OCI-LY1 (cell line): ENCODE data around the gene TEAD1.

ENCODE experiments used
- EZH2 ChIP-seq: fragments of 200-600 bp; sonication (generic), shearing (Covaris generic); IDR thresholded peaks from 2 replicates; pipeline ENCODE4 v1.8.0; 2017; ENCODE audit warnings: borderline replicate concordance, mixed run types, mild to moderate bottlenecking, antibody characterized with exemption, low read length, moderate library complexity, mixed read lengths
- TF ChIP-seq, protein P1 (sequence below): fragments of 200-600 bp; sonication (generic), shearing (Covaris generic); IDR thresholded peaks from 2 replicates; pipeline ENCODE4 v1.5.1; 2017; ENCODE audit warnings: mild to moderate bottlenecking, antibody characterized with exemption, low read length, moderate library complexity, mixed read lengths

DNA sequence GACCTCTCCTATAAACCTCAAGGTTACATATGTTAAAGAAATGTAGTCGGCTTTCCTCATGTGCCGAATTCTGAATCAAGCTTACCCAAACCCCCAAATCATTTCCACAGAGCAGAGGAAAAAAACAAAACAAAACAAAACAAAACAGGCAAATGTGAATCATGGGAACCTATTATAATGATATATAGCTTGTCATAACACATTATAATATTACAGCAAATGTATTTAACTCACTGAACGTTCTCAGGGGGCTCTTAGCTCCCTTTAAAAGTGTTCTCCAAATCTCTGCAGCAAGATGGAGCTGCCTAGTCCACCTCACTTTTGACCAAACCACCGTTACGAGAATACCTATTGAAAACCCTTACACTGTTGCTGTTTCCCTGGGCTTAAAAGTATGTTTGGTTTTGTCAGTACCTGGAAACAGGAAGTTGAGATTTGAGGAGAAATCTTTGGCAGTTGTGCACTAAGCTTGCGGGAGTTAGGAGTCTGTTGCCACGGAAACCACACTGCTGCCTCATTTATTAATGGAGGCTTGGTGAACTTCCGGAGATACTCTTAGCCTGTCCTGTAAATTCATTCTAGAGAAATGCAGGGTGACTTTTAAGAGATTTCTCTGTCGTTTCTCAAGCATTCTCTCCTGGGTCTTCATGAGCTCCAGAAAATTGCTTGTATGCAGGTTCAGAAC lies 167.9 kb downstream of the TEAD1 start:
- TF ChIP-seq, protein P1, sequence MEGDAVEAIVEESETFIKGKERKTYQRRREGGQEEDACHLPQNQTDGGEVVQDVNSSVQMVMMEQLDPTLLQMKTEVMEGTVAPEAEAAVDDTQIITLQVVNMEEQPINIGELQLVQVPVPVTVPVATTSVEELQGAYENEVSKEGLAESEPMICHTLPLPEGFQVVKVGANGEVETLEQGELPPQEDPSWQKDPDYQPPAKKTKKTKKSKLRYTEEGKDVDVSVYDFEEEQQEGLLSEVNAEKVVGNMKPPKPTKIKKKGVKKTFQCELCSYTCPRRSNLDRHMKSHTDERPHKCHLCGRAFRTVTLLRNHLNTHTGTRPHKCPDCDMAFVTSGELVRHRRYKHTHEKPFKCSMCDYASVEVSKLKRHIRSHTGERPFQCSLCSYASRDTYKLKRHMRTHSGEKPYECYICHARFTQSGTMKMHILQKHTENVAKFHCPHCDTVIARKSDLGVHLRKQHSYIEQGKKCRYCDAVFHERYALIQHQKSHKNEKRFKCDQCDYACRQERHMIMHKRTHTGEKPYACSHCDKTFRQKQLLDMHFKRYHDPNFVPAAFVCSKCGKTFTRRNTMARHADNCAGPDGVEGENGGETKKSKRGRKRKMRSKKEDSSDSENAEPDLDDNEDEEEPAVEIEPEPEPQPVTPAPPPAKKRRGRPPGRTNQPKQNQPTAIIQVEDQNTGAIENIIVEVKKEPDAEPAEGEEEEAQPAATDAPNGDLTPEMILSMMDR: no peak
- no peak for TF ChIP-seq EZH2
